ENCODE measurements around the gene THSD7A. TPM values are rescaled to one million over a fixed set of nuclear protein-coding genes. Genes with fewer than 3 reads are reported as not detected.
A peak's percentile ranks its signal among the peaks of the same experiment; 100 is the strongest.

The THSD7A gene
- total RNA-seq, 1 experiment from 2014 or later = 4.0 TPM

DNA sequence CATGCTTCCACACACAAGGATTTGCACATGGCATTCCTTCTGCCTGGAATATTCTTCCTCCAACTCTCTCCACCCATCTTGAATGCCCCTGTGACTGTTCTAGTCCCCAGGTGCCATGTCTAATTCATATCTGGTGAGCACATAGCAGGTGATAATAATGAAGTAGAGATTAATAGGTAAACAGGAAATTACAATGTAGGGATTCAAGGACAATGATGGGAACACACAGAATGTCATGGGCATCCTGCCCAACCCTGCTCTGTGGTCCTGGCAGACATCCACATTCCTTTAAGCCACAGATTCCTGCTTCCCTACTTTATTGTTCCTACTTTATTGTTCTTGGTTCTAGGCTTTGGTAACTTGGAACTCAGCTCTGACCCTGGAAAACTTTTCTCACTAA lies 115.8 kb downstream of the THSD7A start:
- DNase-seq = peak in 1 of 2 experiments; percentile 19
- Histone ChIP-seq H3K36me3 (ENCODE audit: low read depth) (no peaks in the 10 kb centered on the region), H4K20me1 (ENCODE audit: insufficient read depth) (no peaks in the 10 kb centered on the region), H3K79me2 (ENCODE audit: low read depth) (no peaks in the 10 kb centered on the region), H3K4me2 (no peak overlapping the region), H3K4me3 (no peak overlapping the region), H3K4me1 (replicated peaks; ENCODE audit: insufficient read depth) (no peaks in the 10 kb centered on the region), H2AFZ (no peak overlapping the region), H3K9me2 (ENCODE audit: insufficient read depth) (peaks cover 4% of the 10 kb centered on the region; the same call in 1 of the 2 replicates), H3K9me3 (ENCODE audit: insufficient read depth, low read depth) (no peaks in the 10 kb centered on the region), H3K27me3 (ENCODE audit: insufficient read depth, low read depth) (no peaks in the 10 kb centered on the region), H3K27ac (no peak overlapping the region), H3F3A (ENCODE audit: insufficient read depth, low read depth) (no peaks in the 10 kb centered on the region)
- intact Hi-C loops (cut with micrococcal nuclease; ENCODE audit: unreplicated experiment) = no loop called here
- no peak for TF ChIP-seq EZH2 (IDR thresholded peaks at IDR 0.05; ENCODE audit: low read depth)
- TF ChIP-seq, protein P1, sequence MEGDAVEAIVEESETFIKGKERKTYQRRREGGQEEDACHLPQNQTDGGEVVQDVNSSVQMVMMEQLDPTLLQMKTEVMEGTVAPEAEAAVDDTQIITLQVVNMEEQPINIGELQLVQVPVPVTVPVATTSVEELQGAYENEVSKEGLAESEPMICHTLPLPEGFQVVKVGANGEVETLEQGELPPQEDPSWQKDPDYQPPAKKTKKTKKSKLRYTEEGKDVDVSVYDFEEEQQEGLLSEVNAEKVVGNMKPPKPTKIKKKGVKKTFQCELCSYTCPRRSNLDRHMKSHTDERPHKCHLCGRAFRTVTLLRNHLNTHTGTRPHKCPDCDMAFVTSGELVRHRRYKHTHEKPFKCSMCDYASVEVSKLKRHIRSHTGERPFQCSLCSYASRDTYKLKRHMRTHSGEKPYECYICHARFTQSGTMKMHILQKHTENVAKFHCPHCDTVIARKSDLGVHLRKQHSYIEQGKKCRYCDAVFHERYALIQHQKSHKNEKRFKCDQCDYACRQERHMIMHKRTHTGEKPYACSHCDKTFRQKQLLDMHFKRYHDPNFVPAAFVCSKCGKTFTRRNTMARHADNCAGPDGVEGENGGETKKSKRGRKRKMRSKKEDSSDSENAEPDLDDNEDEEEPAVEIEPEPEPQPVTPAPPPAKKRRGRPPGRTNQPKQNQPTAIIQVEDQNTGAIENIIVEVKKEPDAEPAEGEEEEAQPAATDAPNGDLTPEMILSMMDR (conservative IDR thresholded peaks at IDR 0.05) = no peak
- BruUV-seq (replicated peaks) = no TSS peak
- ChIA-PET POLR2A (ENCODE audit: unreplicated experiment) (no interaction called here), CTCF (no interaction called here)

DNA sequence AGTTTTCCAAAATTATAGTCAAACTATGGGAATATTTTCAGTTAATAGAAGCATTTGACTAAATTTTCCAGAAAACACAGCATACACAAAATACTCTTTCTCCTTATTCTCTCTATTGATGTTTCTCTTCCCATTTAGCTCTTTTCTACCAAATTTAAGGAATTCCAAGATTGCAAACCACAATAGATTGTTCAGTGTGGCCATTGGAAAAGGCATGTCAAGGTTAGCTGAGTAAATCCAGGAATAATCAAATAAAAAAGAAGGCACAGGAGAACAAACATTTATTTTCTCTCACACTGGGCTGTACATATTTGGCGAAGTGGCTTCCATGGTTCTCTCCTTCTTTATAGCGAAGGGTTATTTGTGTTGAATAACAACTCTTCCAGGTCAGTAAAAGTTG lies 117.3 kb downstream of the THSD7A start:
- Histone ChIP-seq H3K9me2 (ENCODE audit: insufficient read depth) (peaks cover 4% of the 10 kb centered on the region; the same call in 1 of the 2 replicates), H3K79me2 (ENCODE audit: low read depth) (no peaks in the 10 kb centered on the region), H3K9me3 (ENCODE audit: insufficient read depth, low read depth) (no peaks in the 10 kb centered on the region), H3F3A (ENCODE audit: insufficient read depth, low read depth) (no peaks in the 10 kb centered on the region), H2AFZ (no peak overlapping the region), H4K20me1 (ENCODE audit: insufficient read depth) (no peaks in the 10 kb centered on the region), H3K27ac (no peak overlapping the region), H3K27me3 (ENCODE audit: insufficient read depth, low read depth) (no peaks in the 10 kb centered on the region), H3K4me1 (replicated peaks; ENCODE audit: insufficient read depth) (no peaks in the 10 kb centered on the region), H3K36me3 (ENCODE audit: low read depth) (no peaks in the 10 kb centered on the region), H3K4me2 (no peak overlapping the region), H3K4me3 (no peak overlapping the region)
- intact Hi-C loops (cut with micrococcal nuclease; ENCODE audit: unreplicated experiment) = no loop called here
- ChIA-PET POLR2A (ENCODE audit: unreplicated experiment) (no interaction called here), CTCF (no interaction called here)
- TF ChIP-seq, protein P1 (conservative IDR thresholded peaks at IDR 0.05) = no peak
- no peak for TF ChIP-seq EZH2 (IDR thresholded peaks at IDR 0.05; ENCODE audit: low read depth)
- BruUV-seq (replicated peaks) = no TSS peak
- DNase-seq = no peak

DNA sequence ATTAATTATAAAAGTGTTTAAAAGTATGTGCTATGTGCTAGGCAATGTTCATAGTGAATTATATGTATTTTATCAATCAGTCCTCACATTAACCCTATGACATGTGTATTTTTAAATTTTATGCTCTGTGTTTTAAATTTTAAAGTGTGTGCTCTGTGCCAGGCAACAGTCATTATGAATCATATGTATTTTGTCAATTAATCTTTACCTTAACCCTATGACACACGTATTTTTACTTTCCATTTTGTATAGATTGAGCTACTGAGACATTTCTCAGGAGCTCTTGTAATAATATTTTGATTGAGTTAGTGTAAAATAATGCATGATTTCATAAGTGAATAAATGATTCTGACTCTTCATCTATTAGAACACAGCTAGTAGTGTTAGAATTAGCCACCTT lies 117.8 kb downstream of the THSD7A start:
- Histone ChIP-seq H3K4me3 (no peak overlapping the region), H3K9me2 (ENCODE audit: insufficient read depth) (peaks cover 4% of the 10 kb centered on the region; the same call in 1 of the 2 replicates), H3K4me1 (replicated peaks; ENCODE audit: insufficient read depth) (no peaks in the 10 kb centered on the region), H3F3A (ENCODE audit: insufficient read depth, low read depth) (no peaks in the 10 kb centered on the region), H2AFZ (no peak overlapping the region), H3K27me3 (ENCODE audit: insufficient read depth, low read depth) (no peaks in the 10 kb centered on the region), H4K20me1 (ENCODE audit: insufficient read depth) (no peaks in the 10 kb centered on the region), H3K9me3 (ENCODE audit: insufficient read depth, low read depth) (no peaks in the 10 kb centered on the region), H3K27ac (no peak overlapping the region), H3K79me2 (ENCODE audit: low read depth) (no peaks in the 10 kb centered on the region), H3K4me2 (no peak overlapping the region), H3K36me3 (ENCODE audit: low read depth) (no peaks in the 10 kb centered on the region)
- DNase-seq = no peak
- TF ChIP-seq EZH2 (IDR thresholded peaks at IDR 0.05; ENCODE audit: low read depth) = no peak
- TF ChIP-seq, protein P1 (conservative IDR thresholded peaks at IDR 0.05) = no peak
- POLR2A ChIA-PET (ENCODE audit: unreplicated experiment) = no interaction called here
- CTCF ChIA-PET = no interaction called here
- BruUV-seq (replicated peaks) = no TSS peak
- intact Hi-C loops (cut with micrococcal nuclease; ENCODE audit: unreplicated experiment) = no loop called here
